ENCODE measurements around the gene ACOT7.

GRCh38 chr1:6307099-6307498 is 86.5 kb downstream of the ACOT7 start:
- TF ChIP-seq CTCF (conservative IDR thresholded peaks at IDR 0.05) (no peak), EZH2 (IDR thresholded peaks at IDR 0.05; ENCODE audit: low read depth) (no peak)
